Panc1 (cell line): ENCODE results near the gene GRIFIN.

Source experiments
- CTCF ChIP-seq: fragments of 450-650 bp; IDR thresholded peaks from 2 replicates; pipeline ENCODE4 v1.5.1; 2017; ENCODE audit warnings: mild to moderate bottlenecking
- POLR2AphosphoS5 ChIP-seq: IDR thresholded peaks from 2 replicates; pipeline ENCODE4 v1.6.1; 2012; ENCODE audit warnings: mild to moderate bottlenecking, low read depth, low read length, moderate library complexity
- REST ChIP-seq, 2 experiments: IDR thresholded peaks; 2 replicates each; pipeline ENCODE4 v1.6.1; 2011 to 2012; ENCODE audit warnings: low read depth in 2 of 2, control low read depth in 1 of 2, low read length in 1 of 2, mild to moderate bottlenecking in 1 of 2, moderate library complexity in 1 of 2; ENCODE audit not compliant: insufficient read depth in 1 of 2

- no peak for TF ChIP-seq CTCF
- no peak for TF ChIP-seq POLR2AphosphoS5
- TF ChIP-seq REST (IDR thresholded peaks at IDR 0.05; ENCODE audit: insufficient read depth in 1 of 2, low read depth in 2 of 2, low read length in 1 of 2) = no peak
Observed at GRCh38 chr7:2497065-2497464, 20.9 kb upstream of the GRIFIN start.
